ENCODE results near the gene ZNF512. TPM values are rescaled to one million over a fixed set of nuclear protein-coding genes. Genes with fewer than 3 reads are reported as not detected.

Gene ZNF512
- total RNA-seq, result 19.5 and 22.8 TPM in 2 replicates

GRCh38 chr2:27582695-27583389, at the start of gene ZNF512:
ZNF512 (plus strand) TSS chr2:27583042; CDS start chr2:27583113, 71 bp downstream.

GRCh38 chr2:27628767-27629709, 46.2 kb downstream of the ZNF512 start, which contains the start of the genes CCDC121 and GPN1:
CCDC121 (minus strand) TSS chr2:27629012; CDS start chr2:27627799, 1,213 bp downstream.
GPN1 (plus strand) TSS chr2:27629050; CDS start chr2:27629059, 9 bp downstream.

DNA sequence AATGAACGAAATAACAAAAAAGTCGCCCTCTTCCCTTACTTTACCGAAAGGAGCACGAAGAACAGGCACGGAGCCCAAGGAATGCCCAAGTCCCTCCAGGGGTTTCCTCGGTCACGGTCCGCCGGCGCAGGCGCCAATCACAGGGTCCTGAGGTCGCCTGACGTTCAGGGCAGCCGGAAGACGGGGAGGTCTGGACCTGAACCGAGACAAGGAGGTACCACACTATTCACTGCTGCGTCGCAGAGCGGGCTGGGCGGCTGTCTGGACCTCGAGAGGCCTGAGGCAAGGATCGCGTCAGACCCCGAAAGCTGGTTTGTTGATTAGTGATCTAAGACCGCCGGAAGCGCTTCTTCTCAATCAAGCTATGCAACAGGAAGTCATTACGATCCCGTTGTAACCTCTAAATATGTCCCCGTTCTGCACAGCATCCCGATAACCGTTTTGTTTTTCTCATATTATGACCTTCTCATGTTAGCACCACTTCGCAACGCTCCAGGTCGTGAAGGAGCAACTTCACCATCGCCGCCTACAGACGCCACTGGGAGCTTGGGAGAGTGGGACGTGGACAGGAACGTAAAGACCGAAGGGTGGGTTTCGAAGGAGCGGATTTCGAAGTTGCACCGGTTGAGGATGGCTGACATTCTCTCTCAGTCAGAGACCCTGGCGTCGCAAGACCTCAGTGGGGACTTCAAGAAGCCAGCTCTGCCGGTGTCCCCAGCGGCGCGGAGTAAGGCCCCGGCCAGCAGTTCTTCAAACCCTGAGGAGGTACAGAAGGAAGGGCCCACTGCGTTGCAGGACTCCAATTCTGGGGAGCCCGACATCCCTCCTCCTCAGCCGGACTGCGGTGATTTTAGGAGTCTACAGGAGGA, 80.7 kb downstream of the ZNF512 start, which contains the start of the genes SLC4A1AP and SUPT7L:
Gene SLC4A1AP (plus strand): TSS at position 605 of the 869 bp plus-strand sequence. CDS start 26 bp downstream, at position 631.
Gene SUPT7L (minus strand): TSS at position 330 of the 869 bp plus-strand sequence. CDS start 1,422 bp downstream, outside the sequence.

Small RNAs within 50 kb of the gene (small RNA-seq; reads per million reads assigned to genes)
- not detected for gene RF00340

Other genes with a start within 250 kb of the ZNF512 start
- 43.6 and 52.2 TPM in 2 replicates for gene GTF3C2, start 226.3 kb upstream of the ZNF512 start, total RNA-seq
- 30.6 and 34.1 TPM in 2 replicates for gene EIF2B4, start 212.7 kb upstream of the ZNF512 start, total RNA-seq
- 148 and 178 TPM in 2 replicates for gene SNX17, start 212.4 kb upstream of the ZNF512 start, total RNA-seq
- gene ZNF513, start 202.3 kb upstream of the ZNF512 start, total RNA-seq, result 10.5 and 11.4 TPM in 2 replicates
- gene PPM1G, start 173.5 kb upstream of the ZNF512 start, total RNA-seq, result 47.9 and 50.6 TPM in 2 replicates
- 171 and 233 TPM in 2 replicates for gene NRBP1, start 154.4 kb upstream of the ZNF512 start, total RNA-seq
- gene KRTCAP3, start 140.7 kb upstream of the ZNF512 start, total RNA-seq, result 8.2 and 22.0 TPM in 2 replicates
- 13.1 and 14.9 TPM in 2 replicates for gene IFT172, start 93.3 kb upstream of the ZNF512 start, total RNA-seq
- 11.0 and 12.1 TPM in 2 replicates for gene FNDC4, start 87.8 kb upstream of the ZNF512 start, total RNA-seq
- gene GCKR, start 86.2 kb upstream of the ZNF512 start, total RNA-seq, result 1.2 TPM in 1 of 2 replicates, not detected in the other
- 2.0 and 6.2 TPM in 2 replicates for gene CCDC121, start 46.0 kb downstream of the ZNF512 start, total RNA-seq
- 27.5 and 43.5 TPM in 2 replicates for gene GPN1, start 46.0 kb downstream of the ZNF512 start, total RNA-seq
- 36.1 and 36.4 TPM in 2 replicates for gene SUPT7L, start 80.6 kb downstream of the ZNF512 start, total RNA-seq
- gene SLC4A1AP, start 80.8 kb downstream of the ZNF512 start, total RNA-seq, result 23.2 and 27.9 TPM in 2 replicates
- gene MRPL33, start 188.7 kb downstream of the ZNF512 start, total RNA-seq, result 45.9 and 98.9 TPM in 2 replicates

Data from placental epithelial cell (primary cell).